H9 (cell line): ENCODE data around the gene GNLY. TPM values are rescaled to one million over a fixed set of nuclear protein-coding genes. Genes with fewer than 3 reads are reported as not detected.

Experiments used
- DNase-seq: peaks from one replicate; pipeline ENCODE4 v3.0.0-alpha.2; 2017
- H2AFZ ChIP-seq: one replicate; pipeline ENCODE4 v1.6.1; 2013; ENCODE audit warnings: mild to moderate bottlenecking, low read length, control low read depth, moderate library complexity
- H2AK5ac ChIP-seq: 2 replicates; pipeline ENCODE4 v1.6.1; 2013; ENCODE audit warnings: low read length, control low read depth, mixed read lengths; ENCODE audit not compliant: insufficient read length
- H2BK120ac ChIP-seq: one replicate; pipeline ENCODE4 v1.6.1; 2013; ENCODE audit warnings: low read depth, mild to moderate bottlenecking, low read length, control low read depth, inconsistent platforms; ENCODE audit not compliant: poor library complexity, severe bottlenecking
- H2BK12ac ChIP-seq: 2 replicates; pipeline ENCODE4 v1.6.1; 2013; ENCODE audit warnings: low read length, control low read depth, mixed read lengths, low read depth; ENCODE audit not compliant: insufficient read length
- H2BK15ac ChIP-seq: 2 replicates; pipeline ENCODE4 v1.6.1; 2013; ENCODE audit warnings: low read depth, low read length, control low read depth
- H2BK20ac ChIP-seq: one replicate; pipeline ENCODE4 v1.6.1; 2013; ENCODE audit warnings: low read depth, mild to moderate bottlenecking, low read length, control low read depth, inconsistent platforms; ENCODE audit not compliant: poor library complexity, severe bottlenecking
- H2BK5ac ChIP-seq: 2 replicates; pipeline ENCODE4 v1.6.1; 2013; ENCODE audit warnings: low read length, control low read depth, mixed read lengths; ENCODE audit not compliant: insufficient read length
- H3K14ac ChIP-seq: 2 replicates; pipeline ENCODE4 v1.6.1; 2013; ENCODE audit warnings: low read length, control low read depth; ENCODE audit not compliant: insufficient read depth
- H3K18ac ChIP-seq: 2 replicates; pipeline ENCODE4 v1.6.1; 2013; ENCODE audit warnings: low read depth, mild to moderate bottlenecking, mixed read lengths, low read length, control low read depth; ENCODE audit not compliant: insufficient read length
- H3K23ac ChIP-seq: 2 replicates; pipeline ENCODE4 v1.6.1; 2013; ENCODE audit warnings: low read length, control low read depth, mixed read lengths, low read depth; ENCODE audit not compliant: insufficient read length
- H3K23me2 ChIP-seq: 2 replicates; pipeline ENCODE4 v1.6.1; 2013; ENCODE audit warnings: low read depth, mild to moderate bottlenecking, mixed read lengths, low read length, control low read depth; ENCODE audit not compliant: insufficient read length, poor library complexity, severe bottlenecking
- H3K27ac ChIP-seq: 2 replicates; pipeline ENCODE4 v1.5.1; 2013; ENCODE audit warnings: low read length, control low read depth, mixed read lengths, low read depth; ENCODE audit not compliant: insufficient read length
- H3K27me3 ChIP-seq: 2 replicates; pipeline ENCODE4 v1.6.1; 2013; ENCODE audit warnings: low read length, control low read depth, inconsistent platforms; ENCODE audit not compliant: insufficient read depth
- H3K4ac ChIP-seq: 2 replicates; pipeline ENCODE4 v1.6.1; 2013; ENCODE audit warnings: low read depth, mild to moderate bottlenecking, control low read depth, inconsistent platforms, low read length, moderate library complexity
- H3K4me1 ChIP-seq: 2 replicates; pipeline ENCODE4 v1.6.1; 2013; ENCODE audit warnings: low read length, control low read depth, inconsistent platforms; ENCODE audit not compliant: insufficient read depth
- H3K4me2 ChIP-seq: 2 replicates; pipeline ENCODE4 v1.6.1; 2013; ENCODE audit warnings: low read length, control low read depth, mixed read lengths; ENCODE audit not compliant: insufficient read length, insufficient read depth
- H3K56ac ChIP-seq: 2 replicates; pipeline ENCODE4 v1.6.1; 2013; ENCODE audit warnings: low read depth, mild to moderate bottlenecking, mixed read lengths, low read length, control low read depth; ENCODE audit not compliant: insufficient read length
- H3K79me1 ChIP-seq: 2 replicates; pipeline ENCODE4 v1.6.1; 2013; ENCODE audit warnings: low read depth, mild to moderate bottlenecking, moderate library complexity, low read length, control low read depth, inconsistent platforms; ENCODE audit not compliant: insufficient read depth, poor library complexity, severe bottlenecking
- H3K79me2 ChIP-seq: 2 replicates; pipeline ENCODE4 v1.6.1; 2013; ENCODE audit warnings: low read length, control low read depth, inconsistent platforms; ENCODE audit not compliant: insufficient read depth
- H3K9ac ChIP-seq: 2 replicates; pipeline ENCODE4 v1.6.1; 2013; ENCODE audit warnings: low read length, control low read depth, mixed read lengths; ENCODE audit not compliant: insufficient read length; ENCODE audit errors: extremely low read depth
- H3K9me3 ChIP-seq: one replicate; pipeline ENCODE4 v1.6.1; 2013; ENCODE audit warnings: low read depth, low read length, inconsistent platforms; ENCODE audit not compliant: control insufficient read depth
- H3T11ph ChIP-seq: one replicate; pipeline ENCODE4 v1.6.1; 2013; ENCODE audit warnings: mild to moderate bottlenecking, low read length, control low read depth, inconsistent platforms
- H4K20me1 ChIP-seq: one replicate; pipeline ENCODE4 v1.6.1; 2013; ENCODE audit not compliant: control insufficient read depth, insufficient read length, insufficient read depth
- H4K5ac ChIP-seq: 2 replicates; pipeline ENCODE4 v1.6.1; 2013; ENCODE audit warnings: low read depth, mild to moderate bottlenecking, mixed read lengths, low read length, control low read depth; ENCODE audit not compliant: insufficient read length
- H4K8ac ChIP-seq: replicated peaks from 2 replicates; pipeline ENCODE4 v1.6.1; 2013; ENCODE audit warnings: low read length, control low read depth, mixed read lengths, low read depth; ENCODE audit not compliant: insufficient read length
- H4K91ac ChIP-seq: 2 replicates; pipeline ENCODE4 v1.6.1; 2013; ENCODE audit warnings: low read depth, mild to moderate bottlenecking, moderate library complexity, mixed read lengths, low read length, control low read depth; ENCODE audit not compliant: insufficient read length
- H3K27ac Mint-ChIP-seq, 3 experiments: 2 replicates in 2 of 3; 3 replicates in 1 of 3; pipeline ENCODE4 v1.8.0; 2020 to 2021; ENCODE audit warnings: mixed read lengths in 3 of 3, mild to moderate bottlenecking in 1 of 3, moderate library complexity in 1 of 3
- H3K27me3 Mint-ChIP-seq: 2 replicates; pipeline ENCODE4 v1.8.0; 2021; ENCODE audit warnings: low read depth, mild to moderate bottlenecking, moderate library complexity, mixed read lengths
- H3K36me3 Mint-ChIP-seq, 3 experiments: 2 replicates in 2 of 3; 3 replicates in 1 of 3; pipeline ENCODE4 v1.8.0; 2020 to 2021; ENCODE audit warnings: low read depth in 3 of 3, mixed read lengths in 3 of 3; ENCODE audit not compliant: insufficient read depth in 1 of 3
- H3K4me1 Mint-ChIP-seq, 2 experiments: 2 replicates each; pipeline ENCODE4 v1.8.0; 2020; ENCODE audit warnings: mixed read lengths in 2 of 2
- H3K4me3 Mint-ChIP-seq, 2 experiments: 2 replicates in 1 of 2; 3 replicates in 1 of 2; pipeline ENCODE4 v1.8.0; 2020 to 2021; ENCODE audit warnings: mild to moderate bottlenecking in 2 of 2, mixed read lengths in 2 of 2, moderate library complexity in 1 of 2
- H3K9me3 Mint-ChIP-seq, 2 experiments: 2 replicates in 1 of 2; 3 replicates in 1 of 2; pipeline ENCODE4 v1.8.0; 2020; ENCODE audit warnings: mild to moderate bottlenecking in 2 of 2, mixed read lengths in 2 of 2, moderate library complexity in 1 of 2
- CTCF ChIP-seq: fragments of 200-600 bp; sonication (generic); conservative IDR thresholded peaks from 3 replicates; pipeline ENCODE4 v1.8.0; 2021; ENCODE audit warnings: antibody characterized with exemption, mild to moderate bottlenecking
- whole genome bisulfite sequencing: extraction: QIAGEN DNeasy Blood & Tissue Kit; methylation state at CpG from one replicate; pipeline ENCODE4 v1.1.7; 2013; ENCODE audit warnings: missing lambda C conversion rate, low lambda C conversion rate, mixed read lengths; ENCODE audit not compliant: insufficient read length; ENCODE audit errors: extremely low coverage; 5-methylcytosine and 5-hydroxymethylcytosine counted together
- total RNA-seq: library from RNA; stranded (reverse); gene quantifications from 2 replicates; pipeline ENCODE4 v1.2.1, GENCODE V29; 2021

Gene GNLY
- total RNA-seq, 1 experiment from 2014 or later: not detected

DNA sequence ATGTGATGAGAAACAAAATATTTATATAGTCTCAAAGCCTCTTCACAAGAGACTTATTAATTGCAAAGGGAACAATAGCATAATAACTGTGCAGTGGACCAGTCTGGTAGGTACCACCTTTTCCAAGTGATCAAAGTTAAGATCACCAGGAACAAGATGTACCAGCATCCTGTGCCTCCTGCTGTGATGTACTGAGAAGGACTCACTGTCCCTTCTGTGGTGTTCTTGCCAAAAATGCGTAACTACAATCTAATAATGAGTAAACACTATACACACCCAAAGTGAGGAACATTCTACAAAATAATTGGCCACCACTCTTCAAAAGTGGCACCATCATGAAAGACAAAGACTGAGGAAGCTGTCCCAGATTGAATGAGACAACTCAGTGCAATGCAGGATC is 14.5 kb downstream of the GNLY start:
- no peak for TF ChIP-seq CTCF
- peaks cover 6% of the 10 kb centered on the region in 2 experiments for H3K4me1 Mint-ChIP-seq
- Histone ChIP-seq H3K23ac (no peak overlapping the region), H3K27ac (no peak overlapping the region), H3T11ph (no peak overlapping the region), H3K14ac (no peak overlapping the region), H3K79me2 (no peaks in the 10 kb centered on the region), H3K23me2 (no peaks in the 10 kb centered on the region), H2BK5ac (no peak overlapping the region), H4K91ac (no peak overlapping the region), H2BK20ac (no peak overlapping the region), H4K5ac (no peak overlapping the region), H2BK12ac (no peak overlapping the region), H2AFZ (no peak overlapping the region), H4K8ac (no peak overlapping the region), H3K56ac (no peak overlapping the region), H3K4me2 (no peak overlapping the region), H3K27me3 (peaks cover 3% of the 10 kb centered on the region; the same call in 1 of the 2 replicates), H2BK120ac (no peak overlapping the region), H3K9ac (no peak overlapping the region), H4K20me1 (no peaks in the 10 kb centered on the region), H3K9me3 (no peaks in the 10 kb centered on the region), H3K79me1 (no peaks in the 10 kb centered on the region), H3K18ac (no peak overlapping the region), H2BK15ac (no peak overlapping the region), H3K4ac (no peak overlapping the region), H3K4me1 (no peaks in the 10 kb centered on the region), H2AK5ac (no peak overlapping the region)
- H3K9me3 Mint-ChIP-seq: no peaks in the 10 kb centered on the region; a peak in 1 of 5 replicates
- no peak overlapping the region for H3K27ac Mint-ChIP-seq
- H3K36me3 Mint-ChIP-seq: no peaks in the 10 kb centered on the region
- no CpG with 5 or more reads among the region's 1 CpG for WGBS
- DNase-seq: no peak
- H3K27me3 Mint-ChIP-seq: peaks cover 23% of the 10 kb centered on the region
- no peak overlapping the region for H3K4me3 Mint-ChIP-seq
